Endothelial cell of umbilical vein (primary cell): ENCODE measurements around the gene PPP2R2C. TPM values are rescaled to one million over a fixed set of nuclear protein-coding genes. Genes with fewer than 3 reads are reported as not detected.

Experiments
- BruUV-seq: library from RNA; stranded (reverse); fragments of 400-500 nt; replicated peaks from 2 replicates; lab custom pipeline; 2021; lab: Mats Ljungman, UMichigan
- CTCF ChIA-PET: fragments of 300-600, 350-600 bp; sonication (Branson Sonifier 250); formaldehyde crosslinking; loops from one replicate; lab custom pipeline; 2021; ENCODE audit warnings: antibody characterized with exemption, inconsistent platforms; lab: Charles Lee
- POLR2A ChIA-PET: fragments of 300-600, 350-600 bp; sonication (Branson Sonifier 250); formaldehyde crosslinking; loops from one replicate; lab custom pipeline; 2021; ENCODE audit warnings: antibody characterized with exemption, inconsistent platforms; lab: Charles Lee
- DNase-seq: peaks from one replicate; pipeline ENCODE4 v3.0.0-alpha.2; 2011; ENCODE audit warnings: low read depth, low spot score
- FAIRE-seq: peaks from 2 replicates; lab custom pipeline; 2011; peaks lifted over from hg19 to GRCh38; lab: Jason Lieb, UNC
- H2AFZ ChIP-seq: 2 replicates; pipeline ENCODE4 v1.6.0; 2012; ENCODE audit warnings: low read depth, low read length, control low read depth, inconsistent platforms
- H3K27ac ChIP-seq: 2 replicates; pipeline ENCODE4 v1.5.1; 2011; ENCODE audit warnings: low read depth, mild to moderate bottlenecking, control low read depth, low read length, moderate library complexity; ENCODE audit not compliant: insufficient read depth
- H3K27me3 ChIP-seq, 2 experiments: 2 replicates each; pipeline versions ENCODE4 v1.6.0 to v1.6.1; 2011; ENCODE audit warnings: low read length in 2 of 2, mixed read lengths in 1 of 2; ENCODE audit not compliant: control insufficient read depth in 2 of 2, insufficient read depth in 2 of 2
- H3K36me3 ChIP-seq, 2 experiments: 2 replicates in 1 of 2; 3 replicates in 1 of 2; pipeline ENCODE4 v1.5.1; 2011; ENCODE audit warnings: low read length in 2 of 2, mild to moderate bottlenecking in 1 of 2, moderate library complexity in 1 of 2; ENCODE audit not compliant: control insufficient read depth in 2 of 2, insufficient read depth in 2 of 2; ENCODE audit errors: extremely low read depth in 1 of 2
- H3K4me1 ChIP-seq: 3 replicates; pipeline ENCODE4 v1.5.1; 2011; ENCODE audit warnings: mild to moderate bottlenecking, low read length; ENCODE audit not compliant: control insufficient read depth, insufficient read depth; ENCODE audit errors: extremely low read depth
- H3K4me2 ChIP-seq: 2 replicates; pipeline ENCODE4 v1.6.1; 2011; ENCODE audit warnings: low read length, control low read depth, mixed read lengths; ENCODE audit not compliant: insufficient read depth
- H3K4me3 ChIP-seq, 3 experiments: fragments of 200-600 bp in 1 of 3; sonication (generic), shearing (Covaris generic) in 1 of 3; replicated peaks in 1 of 3; 2 replicates each; pipeline ENCODE4 v1.5.1; 2011 to 2016; ENCODE audit warnings: control low read depth in 3 of 3, low read length in 3 of 3, mild to moderate bottlenecking in 2 of 3, inconsistent platforms in 1 of 3, low read depth in 1 of 3, moderate library complexity in 1 of 3; ENCODE audit not compliant: insufficient read depth in 1 of 3
- H3K79me2 ChIP-seq: 2 replicates; pipeline ENCODE4 v1.6.0; 2012; ENCODE audit warnings: low read length, inconsistent platforms; ENCODE audit not compliant: control insufficient read depth, insufficient read depth
- H3K9ac ChIP-seq: replicated peaks from 2 replicates; pipeline ENCODE3; 2011; ENCODE audit warnings: low read length, control low read depth; ENCODE audit not compliant: insufficient read depth; ENCODE audit errors: extremely low read depth
- H3K9me1 ChIP-seq: replicated peaks from 3 replicates; pipeline ENCODE4 v1.6.0; 2011; ENCODE audit warnings: mild to moderate bottlenecking, low read length; ENCODE audit not compliant: control insufficient read depth, insufficient read depth; ENCODE audit errors: extremely low read depth
- H3K9me3 ChIP-seq: replicated peaks from 2 replicates; pipeline ENCODE4 v1.5.1; 2012; ENCODE audit warnings: low read length, inconsistent platforms; ENCODE audit not compliant: control insufficient read depth, insufficient read depth
- H4K20me1 ChIP-seq: replicated peaks from 2 replicates; pipeline ENCODE3; 2011; ENCODE audit warnings: mild to moderate bottlenecking, low read length; ENCODE audit not compliant: control insufficient read depth, insufficient read depth; ENCODE audit errors: extremely low read depth
- EZH2 ChIP-seq: IDR thresholded peaks from 2 replicates; pipeline ENCODE4 v1.6.1; 2012; ENCODE audit warnings: borderline replicate concordance, low read depth, mild to moderate bottlenecking, moderate library complexity, low read length, inconsistent platforms; ENCODE audit not compliant: severe bottlenecking
- FOS ChIP-seq: IDR thresholded peaks from 2 replicates; pipeline ENCODE4 v1.6.1; 2011; ENCODE audit warnings: mild to moderate bottlenecking, low read length, moderate library complexity, borderline replicate concordance; ENCODE audit not compliant: insufficient read depth
- GATA2 ChIP-seq: IDR thresholded peaks from 2 replicates; pipeline ENCODE4 v1.7.0; 2011; ENCODE audit warnings: low read depth, mild to moderate bottlenecking, moderate library complexity, mixed read lengths, low read length; ENCODE audit not compliant: insufficient read length, insufficient read depth
- JUN ChIP-seq: IDR thresholded peaks from 2 replicates; pipeline ENCODE4 v1.6.1; 2011; ENCODE audit warnings: borderline replicate concordance, low read depth; ENCODE audit not compliant: insufficient read length, insufficient read depth
- MYC ChIP-seq: IDR thresholded peaks from one replicate; pipeline ENCODE4 v1.6.1; 2011; ENCODE audit warnings: mild to moderate bottlenecking, low read depth, low read length
- POLR2A ChIP-seq: IDR thresholded peaks from 2 replicates; pipeline ENCODE4 v1.6.1; 2012; ENCODE audit warnings: low read depth, mild to moderate bottlenecking, control low read depth, low read length
- POLR2AphosphoS5 ChIP-seq: IDR thresholded peaks from 2 replicates; pipeline ENCODE4 v1.6.1; 2012; ENCODE audit warnings: low read depth, mild to moderate bottlenecking, control low read depth, low read length, moderate library complexity; ENCODE audit not compliant: insufficient read depth
- dilution Hi-C: fragments of 300-500 bp; cut with MboI; formaldehyde crosslinking; loops from one replicate; pipeline ENCODE4 v1.15.0; 2019; ENCODE audit warnings: low sequenced_read_pairs; ENCODE audit not compliant: extremely low pct_ligation_motif_present
- intact Hi-C: fragments of 100-400 bp; cut with micrococcal nuclease; formaldehyde crosslinking; loops from one replicate; pipeline ENCODE4 v1.10.0; 2022
- polyA plus RNA-seq, 4 experiments: library from polyadenylated mRNA; depleted of rRNA in 3 of 4; stranded (reverse) in 3 of 4; unstranded in 1 of 4; fragments of >200 nt; gene quantifications; 2 replicates each; pipeline versions ENCODE4 v1.2.1 to v1.2.3, GENCODE V29; 2011 to 2012; ENCODE audit warnings: missing spikeins in 1 of 4
- total RNA-seq: library from RNA; stranded (reverse); gene quantifications from 2 replicates; pipeline ENCODE4 v1.2.3, GENCODE V29; 2021
- TF ChIP-seq, protein P1 (sequence below), 2 donors: IDR thresholded peaks; 1 replicate in 1 of 2; 2 replicates in 1 of 2; pipeline ENCODE4 v1.5.1; 2011; ENCODE audit warnings: low read length in 2 of 2, mild to moderate bottlenecking in 2 of 2, moderate library complexity in 2 of 2, control low read depth in 1 of 2, inconsistent platforms in 1 of 2, low read depth in 1 of 2; ENCODE audit not compliant: insufficient read depth in 1 of 2; ENCODE audit errors: extremely low read depth in 1 of 2
- TF ChIP-seq, protein P2 (sequence below): IDR thresholded peaks from 2 replicates; pipeline ENCODE4 v1.6.1; 2011; ENCODE audit not compliant: insufficient read depth, insufficient read length

Gene PPP2R2C
- total and polyA plus RNA-seq, 2 donors (not counting 3 experiments of a cell fraction or from before 2014, with no cell fraction given): 0.03 to 0.09 TPM

- dilution Hi-C loops (no loop called here), intact Hi-C loops (no loop called here)
- no peaks in the 10 kb centered on the region for H3K79me2 ChIP-seq
- H3K9me3 ChIP-seq: no peaks in the 10 kb centered on the region
- POLR2A ChIA-PET: no interaction called here
- no peak for DNase-seq
- no peaks in the 10 kb centered on the region for H3K9me1 ChIP-seq
- H3K4me1 ChIP-seq: no peaks in the 10 kb centered on the region
- H2AFZ ChIP-seq: no peak overlapping the region
- H3K27ac ChIP-seq: no peak overlapping the region
- H3K36me3 ChIP-seq: no peaks in the 10 kb centered on the region
- no TSS peak for BruUV-seq
- TF ChIP-seq JUN: no peak
- no peak for TF ChIP-seq MYC
- TF ChIP-seq, protein P1, sequence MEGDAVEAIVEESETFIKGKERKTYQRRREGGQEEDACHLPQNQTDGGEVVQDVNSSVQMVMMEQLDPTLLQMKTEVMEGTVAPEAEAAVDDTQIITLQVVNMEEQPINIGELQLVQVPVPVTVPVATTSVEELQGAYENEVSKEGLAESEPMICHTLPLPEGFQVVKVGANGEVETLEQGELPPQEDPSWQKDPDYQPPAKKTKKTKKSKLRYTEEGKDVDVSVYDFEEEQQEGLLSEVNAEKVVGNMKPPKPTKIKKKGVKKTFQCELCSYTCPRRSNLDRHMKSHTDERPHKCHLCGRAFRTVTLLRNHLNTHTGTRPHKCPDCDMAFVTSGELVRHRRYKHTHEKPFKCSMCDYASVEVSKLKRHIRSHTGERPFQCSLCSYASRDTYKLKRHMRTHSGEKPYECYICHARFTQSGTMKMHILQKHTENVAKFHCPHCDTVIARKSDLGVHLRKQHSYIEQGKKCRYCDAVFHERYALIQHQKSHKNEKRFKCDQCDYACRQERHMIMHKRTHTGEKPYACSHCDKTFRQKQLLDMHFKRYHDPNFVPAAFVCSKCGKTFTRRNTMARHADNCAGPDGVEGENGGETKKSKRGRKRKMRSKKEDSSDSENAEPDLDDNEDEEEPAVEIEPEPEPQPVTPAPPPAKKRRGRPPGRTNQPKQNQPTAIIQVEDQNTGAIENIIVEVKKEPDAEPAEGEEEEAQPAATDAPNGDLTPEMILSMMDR (IDR thresholded peaks at IDR 0.05; ENCODE audit: extremely low read depth in 1 of 2, insufficient read depth in 1 of 2, low read depth in 1 of 2, low read length in 2 of 2): no peak
- TF ChIP-seq FOS: no peak
- no peak for TF ChIP-seq EZH2
- no peak for TF ChIP-seq GATA2
- TF ChIP-seq, protein P2, sequence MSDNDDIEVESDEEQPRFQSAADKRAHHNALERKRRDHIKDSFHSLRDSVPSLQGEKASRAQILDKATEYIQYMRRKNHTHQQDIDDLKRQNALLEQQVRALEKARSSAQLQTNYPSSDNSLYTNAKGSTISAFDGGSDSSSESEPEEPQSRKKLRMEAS: no peak
- no peak for TF ChIP-seq POLR2A
- no peak for TF ChIP-seq POLR2AphosphoS5
- no peak overlapping the region for H3K4me3 ChIP-seq
- H3K27me3 ChIP-seq: no peaks in the 10 kb centered on the region
- H3K4me2 ChIP-seq: no peak overlapping the region
- no peak for FAIRE-seq
- no peaks in the 10 kb centered on the region for H4K20me1 ChIP-seq
- no peak overlapping the region for H3K9ac ChIP-seq
- CTCF ChIA-PET: no interaction called here
Measured at GRCh38 chr4:6500481-6501140, 28.2 kb upstream of the PPP2R2C start.
